ENCODE data around the gene DPP7.

DNA sequence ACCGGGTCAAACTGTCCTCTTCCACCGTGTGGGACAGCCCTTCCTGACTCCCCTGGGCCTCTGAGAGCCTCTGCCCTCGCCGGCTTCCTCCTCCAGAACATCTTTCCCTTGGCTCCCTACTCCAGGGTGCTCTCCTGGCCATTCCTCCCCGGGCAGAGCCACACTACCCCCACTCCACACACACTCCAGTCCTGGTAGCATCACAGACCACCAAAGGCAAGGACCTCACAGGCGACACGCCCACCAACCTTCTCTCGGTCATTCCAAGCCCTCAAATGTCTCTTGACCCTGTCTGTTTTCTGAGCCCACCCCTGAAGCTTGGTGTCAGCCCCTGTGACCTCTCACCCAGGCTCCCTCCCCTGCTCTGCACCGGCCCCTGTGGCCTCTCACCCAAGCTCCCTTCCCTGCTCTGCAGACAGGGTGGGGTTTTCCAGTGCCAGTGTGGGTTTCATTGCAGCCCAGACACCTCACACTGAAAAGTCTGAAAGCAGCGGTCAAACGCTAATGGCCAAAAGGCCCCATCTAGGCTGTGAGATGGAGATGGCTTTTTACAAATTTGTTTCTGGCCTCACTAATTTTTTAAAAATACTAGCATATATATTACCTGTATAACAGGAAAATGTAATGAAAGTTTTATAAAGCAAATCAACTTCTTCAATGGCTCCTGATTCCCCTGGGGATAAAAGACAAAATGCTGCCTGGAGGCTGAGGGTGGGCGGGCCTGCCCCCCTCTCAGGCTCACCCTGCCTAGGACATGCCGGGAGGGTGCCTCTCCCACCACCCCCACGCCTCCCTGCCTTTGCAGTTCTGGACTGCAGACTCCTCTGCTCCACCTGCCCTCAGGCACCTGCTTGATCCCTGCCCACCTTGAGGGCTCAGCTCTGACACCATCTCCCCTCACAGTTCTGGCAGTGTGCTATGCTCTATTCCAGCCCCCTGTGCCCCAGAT, 44.8 kb upstream of the DPP7 start:
- TF ChIP-seq EZH2phosphoT487 (IDR thresholded peaks at IDR 0.05; ENCODE audit: insufficient read depth, low read depth) (no peak), EZH2 (IDR thresholded peaks at IDR 0.05; ENCODE audit: insufficient read depth, poor library complexity, severe bottlenecking) (peak; percentile 29)

All from GM23248 (cell line).